Measurements from ENCODE around the gene TECTA.
A peak's percentile ranks its signal among the peaks of the same experiment; 100 is the strongest.

Gene TECTA, protein sequence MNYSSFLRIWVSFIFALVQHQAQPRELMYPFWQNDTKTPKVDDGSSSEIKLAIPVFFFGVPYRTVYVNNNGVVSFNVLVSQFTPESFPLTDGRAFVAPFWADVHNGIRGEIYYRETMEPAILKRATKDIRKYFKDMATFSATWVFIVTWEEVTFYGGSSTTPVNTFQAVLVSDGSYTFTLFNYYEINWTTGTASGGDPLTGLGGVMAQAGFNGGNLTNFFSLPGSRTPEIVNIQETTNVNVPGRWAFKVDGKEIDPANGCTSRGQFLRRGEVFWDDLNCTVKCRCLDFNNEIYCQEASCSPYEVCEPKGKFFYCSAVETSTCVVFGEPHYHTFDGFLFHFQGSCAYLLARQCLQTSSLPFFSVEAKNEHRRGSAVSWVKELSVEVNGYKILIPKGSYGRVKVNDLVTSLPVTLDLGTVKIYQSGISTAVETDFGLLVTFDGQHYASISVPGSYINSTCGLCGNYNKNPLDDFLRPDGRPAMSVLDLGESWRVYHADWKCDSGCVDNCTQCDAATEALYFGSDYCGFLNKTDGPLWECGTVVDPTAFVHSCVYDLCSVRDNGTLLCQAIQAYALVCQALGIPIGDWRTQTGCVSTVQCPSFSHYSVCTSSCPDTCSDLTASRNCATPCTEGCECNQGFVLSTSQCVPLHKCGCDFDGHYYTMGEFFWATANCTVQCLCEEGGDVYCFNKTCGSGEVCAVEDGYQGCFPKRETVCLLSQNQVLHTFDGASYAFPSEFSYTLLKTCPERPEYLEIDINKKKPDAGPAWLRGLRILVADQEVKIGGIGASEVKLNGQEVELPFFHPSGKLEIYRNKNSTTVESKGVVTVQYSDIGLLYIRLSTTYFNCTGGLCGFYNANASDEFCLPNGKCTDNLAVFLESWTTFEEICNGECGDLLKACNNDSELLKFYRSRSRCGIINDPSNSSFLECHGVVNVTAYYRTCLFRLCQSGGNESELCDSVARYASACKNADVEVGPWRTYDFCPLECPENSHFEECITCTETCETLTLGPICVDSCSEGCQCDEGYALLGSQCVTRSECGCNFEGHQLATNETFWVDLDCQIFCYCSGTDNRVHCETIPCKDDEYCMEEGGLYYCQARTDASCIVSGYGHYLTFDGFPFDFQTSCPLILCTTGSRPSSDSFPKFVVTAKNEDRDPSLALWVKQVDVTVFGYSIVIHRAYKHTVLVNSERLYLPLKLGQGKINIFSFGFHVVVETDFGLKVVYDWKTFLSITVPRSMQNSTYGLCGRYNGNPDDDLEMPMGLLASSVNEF (N-terminal part only)

DNA sequence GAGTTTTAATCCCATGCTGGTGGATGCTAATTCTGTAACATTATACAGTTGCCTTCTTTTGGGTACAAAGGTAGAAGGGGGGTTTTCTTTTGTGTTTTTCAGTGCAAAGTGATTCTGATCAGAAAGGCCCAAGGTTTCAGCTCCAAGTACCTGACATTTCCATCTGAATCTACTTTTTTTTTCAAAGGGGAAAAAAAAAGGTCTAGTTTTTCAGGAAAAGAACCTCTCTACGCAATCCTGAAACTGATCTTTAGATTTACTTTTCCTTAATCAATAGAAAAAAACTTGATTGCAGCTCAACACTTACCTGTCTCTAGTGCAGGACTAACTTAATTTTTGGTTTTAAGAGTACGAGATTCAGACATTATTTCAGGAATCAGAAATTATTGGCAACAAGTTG lies at the start of gene TECTA:
TECTA (plus strand) TSS at position 301 of the 400 bp plus-strand sequence. CDS start 1,423 bp downstream, outside the sequence.
- DNase-seq = no peak

DNA sequence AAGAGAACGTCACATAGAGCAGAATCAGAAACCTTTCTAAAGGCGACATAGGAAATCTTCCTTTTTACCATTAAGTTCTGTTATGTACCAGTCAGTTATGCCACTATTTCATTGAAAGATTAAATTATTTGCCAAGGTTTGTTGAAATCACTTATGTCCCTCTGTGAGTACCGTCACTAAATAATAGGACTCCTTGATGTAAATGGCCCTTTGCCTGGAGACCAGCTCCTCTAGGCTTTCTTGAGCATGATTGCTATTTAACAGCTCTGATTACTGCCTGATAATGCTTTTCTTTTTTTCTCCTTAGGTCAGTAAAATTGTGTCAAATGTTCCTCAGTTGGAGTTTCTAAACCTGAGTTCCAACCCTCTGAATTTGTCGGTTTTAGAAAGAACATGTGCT lies 47.8 kb upstream of the TECTA start:
- no peak for DNase-seq

DNA sequence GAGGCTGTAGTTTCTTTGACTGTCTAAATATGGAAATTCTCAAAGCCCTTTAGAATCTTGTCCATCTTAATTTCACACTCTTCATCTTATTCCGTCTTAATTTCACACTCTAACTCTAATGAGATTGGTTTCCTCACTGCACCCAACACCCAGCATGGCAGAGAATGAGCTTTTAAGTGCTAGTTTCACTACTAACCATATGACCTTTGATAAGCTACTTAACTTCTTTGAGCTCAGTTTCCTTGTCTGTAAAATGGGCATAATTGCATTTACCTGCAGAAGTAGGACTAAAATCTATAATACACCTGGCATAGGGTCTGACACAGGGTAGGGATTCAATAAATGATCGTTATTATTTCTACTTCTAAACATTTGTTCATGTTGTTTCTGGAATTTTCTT lies 46.8 kb upstream of the TECTA start:
- no peak for DNase-seq

DNA sequence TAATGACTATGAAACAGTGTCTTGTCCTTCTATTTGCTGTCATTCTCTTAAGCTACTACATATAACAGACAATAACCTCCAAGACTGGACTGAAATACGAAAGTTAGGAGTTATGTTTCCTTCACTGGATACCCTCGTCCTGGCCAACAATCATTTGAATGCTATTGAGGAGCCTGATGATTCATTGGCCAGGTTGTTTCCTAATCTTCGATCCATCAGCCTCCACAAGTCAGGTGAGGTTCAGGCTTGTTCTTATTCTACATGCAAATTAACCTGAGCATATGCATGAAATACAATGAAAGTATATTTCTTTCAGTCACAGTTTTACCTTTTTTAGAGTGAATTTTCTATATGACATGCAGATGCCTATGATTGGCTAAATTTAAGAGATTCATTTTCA lies 46.0 kb upstream of the TECTA start:
- no peak for DNase-seq

DNA sequence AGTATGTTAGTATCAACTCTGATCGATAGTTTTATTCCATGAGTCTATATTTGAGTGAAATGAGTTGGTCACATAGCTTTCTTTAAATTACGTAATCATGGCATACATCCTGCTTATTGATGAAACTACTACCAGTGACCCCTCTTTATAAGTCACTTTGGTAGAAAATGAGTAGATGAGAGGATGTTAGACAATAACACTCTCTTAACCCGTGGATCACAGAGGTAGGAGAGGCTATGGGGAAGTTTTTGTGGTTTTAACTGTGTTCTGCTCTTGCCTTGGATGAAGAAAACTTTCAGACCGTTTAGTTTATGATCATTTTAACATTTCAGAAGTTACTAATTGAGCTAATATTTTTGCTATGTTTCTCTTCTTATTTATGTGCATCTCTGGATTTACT lies 43.1 kb upstream of the TECTA start:
- DNase-seq = no peak

DNA sequence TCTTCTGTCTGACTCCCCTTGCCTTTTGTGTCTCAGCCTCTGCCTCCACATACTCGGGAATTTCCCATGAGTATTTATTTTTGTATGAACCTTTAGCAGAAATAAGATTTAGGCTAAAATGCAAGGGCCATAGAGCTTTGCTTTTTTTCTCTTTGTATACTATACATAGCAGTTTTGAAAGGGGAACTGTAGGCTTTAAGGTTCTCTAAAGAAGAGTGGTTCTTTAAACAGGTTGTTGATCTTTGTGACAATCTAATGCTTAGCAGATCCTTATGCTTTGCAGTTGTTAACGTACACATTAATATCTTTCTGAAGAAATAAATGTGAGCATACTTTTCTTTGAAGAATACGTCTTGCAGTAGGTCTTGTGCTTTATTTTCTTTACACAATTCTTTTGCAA lies 42.1 kb upstream of the TECTA start:
- DNase-seq = no peak

DNA sequence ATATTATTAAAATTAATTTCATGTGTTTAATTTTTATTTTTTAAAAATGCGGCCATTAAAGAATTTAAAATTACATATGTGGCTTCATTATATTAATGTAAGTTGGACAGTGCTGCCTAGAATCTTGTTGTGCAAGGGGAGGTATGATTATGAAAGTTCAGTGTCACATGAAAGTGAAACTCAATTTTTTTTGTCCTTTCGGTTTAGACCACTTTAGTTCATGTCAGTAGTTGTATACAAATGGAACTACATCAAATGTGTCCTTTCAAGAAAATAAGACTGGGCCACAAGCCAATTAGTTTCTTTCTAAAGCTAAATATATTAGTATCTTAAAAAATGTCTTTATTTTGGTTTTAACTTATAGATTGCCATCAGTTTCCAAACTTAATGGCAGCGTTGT lies 41.4 kb upstream of the TECTA start:
- no peak for DNase-seq

DNA sequence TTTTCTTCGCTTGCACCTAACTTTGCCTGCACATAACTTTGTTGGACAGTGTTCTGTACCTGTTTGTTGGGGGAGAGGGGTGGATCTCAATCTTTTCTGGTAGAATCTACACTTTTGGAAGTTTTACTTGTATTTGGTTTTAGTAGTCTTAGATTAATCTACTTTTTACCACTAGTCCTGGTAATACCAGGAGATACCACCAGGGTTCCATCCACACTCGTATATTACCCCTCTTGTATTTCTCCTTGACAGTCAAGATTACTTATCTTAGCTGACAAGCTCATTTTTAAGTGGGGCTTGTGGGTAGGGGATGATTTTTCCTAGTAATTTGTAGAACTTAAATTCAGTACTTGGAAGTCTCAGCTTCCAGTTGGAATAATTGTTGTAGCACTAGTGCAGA lies 37.3 kb upstream of the TECTA start:
- no peak for DNase-seq

DNA sequence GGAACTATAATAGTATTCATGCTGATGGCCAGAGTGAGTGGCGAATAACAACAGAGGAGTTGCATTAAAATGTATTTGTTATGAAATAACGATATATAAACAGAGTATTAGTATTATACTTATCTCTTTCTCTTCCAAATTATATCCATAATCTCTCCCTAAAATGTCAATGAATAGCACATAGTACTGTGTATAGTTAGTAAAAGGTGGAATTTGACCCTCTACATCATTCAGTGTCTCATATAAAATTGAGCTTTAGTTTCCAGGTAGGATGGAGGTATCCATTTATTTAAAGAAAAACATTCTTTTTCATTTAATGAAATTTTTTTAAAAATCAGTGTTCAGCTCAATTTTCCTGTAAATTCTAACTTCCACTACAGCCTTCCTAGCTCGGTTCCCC lies 34.4 kb upstream of the TECTA start:
- DNase-seq = no peak

DNA sequence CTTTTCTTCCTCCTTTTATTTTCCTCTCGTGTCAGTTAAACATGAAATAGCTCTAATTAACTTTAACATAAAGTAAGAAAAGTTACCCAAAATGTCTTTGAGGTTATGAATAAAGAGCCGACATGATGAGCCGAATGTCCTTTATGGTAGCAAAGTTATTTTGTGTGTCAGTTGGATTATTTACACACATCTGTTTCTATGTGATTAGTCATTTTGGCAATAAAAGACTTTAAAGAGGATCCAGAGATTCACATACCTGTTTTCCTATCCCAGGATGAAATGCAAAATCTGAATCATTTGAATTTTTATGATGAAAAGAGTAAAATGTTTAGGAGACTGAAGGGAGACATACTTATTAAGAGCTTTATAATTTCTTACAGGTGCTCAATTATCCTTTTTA lies 34.0 kb upstream of the TECTA start:
- no peak for DNase-seq

DNA sequence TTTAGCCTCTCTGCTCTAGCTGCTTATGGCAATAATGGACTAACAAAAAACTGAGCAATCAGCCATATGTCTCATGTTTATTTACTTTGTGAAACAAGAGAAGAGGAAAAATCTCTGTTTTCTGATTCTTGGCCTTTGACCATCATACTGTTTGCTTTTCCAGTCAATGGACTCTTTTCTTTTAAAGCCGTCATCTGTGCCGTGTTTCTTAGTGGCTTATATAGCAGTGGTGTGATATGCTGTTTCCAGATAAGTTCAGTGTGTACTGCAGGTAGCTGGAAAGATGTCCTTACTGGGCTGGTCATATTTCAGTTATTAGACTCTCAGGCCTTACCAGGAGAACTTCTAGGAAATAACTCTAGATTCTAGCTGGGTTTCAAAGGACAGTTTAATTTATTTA lies 33.6 kb upstream of the TECTA start:
- no peak for DNase-seq

DNA sequence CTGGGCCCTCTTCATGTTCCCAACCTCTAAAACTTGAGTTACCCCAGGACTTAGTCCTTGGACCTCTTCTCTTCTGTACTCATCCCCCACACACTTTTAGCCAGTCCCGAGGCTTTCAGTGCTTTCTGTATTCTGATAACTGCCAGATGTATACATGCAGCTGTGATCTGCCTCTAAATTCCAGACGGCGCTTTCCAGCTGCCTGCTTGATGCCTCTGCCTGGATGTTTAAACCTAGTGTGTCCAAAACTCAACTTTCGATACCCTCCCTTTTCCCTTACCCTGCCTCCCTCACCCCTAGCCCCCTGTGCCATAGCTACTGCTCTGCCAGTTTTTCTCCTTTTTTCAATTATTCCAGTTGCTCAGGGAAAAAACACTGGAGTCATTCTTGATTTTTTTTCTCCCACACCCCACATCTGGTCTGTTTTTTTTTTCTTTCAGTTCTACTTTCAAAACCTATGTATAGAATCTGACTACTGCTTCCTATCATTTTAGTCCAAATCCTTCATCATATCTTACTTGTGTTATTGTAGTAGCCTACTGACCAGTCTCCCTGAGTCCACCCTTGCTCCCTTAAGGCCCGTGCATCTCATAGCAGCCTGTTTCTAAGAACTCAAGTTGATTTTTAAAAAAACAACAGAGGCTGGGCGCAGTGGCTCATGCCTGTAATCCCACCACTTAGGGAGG lies 32.9 kb upstream of the TECTA start:
- no peak for DNase-seq

DNA sequence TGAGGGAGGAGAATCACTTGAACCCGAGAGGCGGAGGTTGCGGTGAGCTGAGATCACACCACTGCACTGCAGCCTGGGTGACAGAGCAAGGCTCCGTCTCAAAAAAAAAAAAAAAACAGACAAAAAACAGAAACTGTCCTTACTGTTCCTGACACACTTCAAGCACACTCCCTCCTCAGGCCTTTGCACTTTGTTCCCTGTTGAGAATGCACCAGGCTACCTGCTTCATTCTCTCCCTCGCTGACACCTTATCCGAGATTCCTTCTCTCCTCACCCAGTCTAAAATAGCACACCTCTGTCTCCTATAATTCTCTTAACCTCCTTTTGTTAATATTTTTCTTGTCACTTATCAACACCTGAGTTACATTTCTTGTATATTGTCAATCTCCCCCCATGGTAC lies 32.3 kb upstream of the TECTA start:
- no peak for DNase-seq

DNA sequence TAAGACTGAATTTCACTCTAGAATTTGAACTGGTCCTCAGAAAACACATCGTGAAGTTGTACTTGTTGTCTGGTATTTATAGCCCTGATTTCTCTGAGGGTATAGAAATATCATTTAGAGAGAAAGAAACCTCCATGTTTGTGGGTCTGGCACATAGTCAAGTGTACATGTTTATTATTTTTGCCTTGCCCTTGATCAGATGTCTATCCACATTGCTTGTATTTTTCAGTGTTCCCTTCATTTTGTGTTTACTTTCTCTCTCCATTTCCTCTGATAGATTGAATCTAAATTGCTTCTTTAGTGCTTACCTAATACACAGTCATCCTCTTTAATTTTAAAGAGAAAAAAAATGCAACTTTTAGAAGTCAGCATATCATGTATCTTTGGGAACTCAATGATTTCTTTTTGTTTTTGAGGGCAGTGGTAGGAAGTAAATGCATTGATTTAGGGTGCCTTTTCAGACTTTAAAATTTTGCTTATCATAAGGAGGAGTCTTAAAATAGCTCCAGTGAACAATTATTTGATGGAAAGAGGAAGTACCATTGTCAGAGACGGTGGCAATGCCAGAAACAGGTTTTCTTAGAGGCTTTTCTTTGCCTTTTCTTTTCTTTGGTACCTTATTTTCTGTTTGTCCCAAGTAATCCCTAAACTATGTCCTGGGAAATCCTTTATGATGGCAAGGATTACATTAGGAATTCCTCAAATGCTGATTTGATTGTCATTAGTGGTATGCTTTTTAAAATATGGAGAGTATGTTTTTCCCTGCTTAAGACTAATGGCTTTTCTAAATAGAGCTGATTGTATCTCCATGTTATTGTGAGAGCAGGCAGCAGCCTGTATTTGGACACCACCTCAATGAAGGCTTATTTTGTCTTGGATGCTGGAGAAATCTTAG lies 29.8 kb upstream of the TECTA start:
- DNase-seq = no peak

DNA sequence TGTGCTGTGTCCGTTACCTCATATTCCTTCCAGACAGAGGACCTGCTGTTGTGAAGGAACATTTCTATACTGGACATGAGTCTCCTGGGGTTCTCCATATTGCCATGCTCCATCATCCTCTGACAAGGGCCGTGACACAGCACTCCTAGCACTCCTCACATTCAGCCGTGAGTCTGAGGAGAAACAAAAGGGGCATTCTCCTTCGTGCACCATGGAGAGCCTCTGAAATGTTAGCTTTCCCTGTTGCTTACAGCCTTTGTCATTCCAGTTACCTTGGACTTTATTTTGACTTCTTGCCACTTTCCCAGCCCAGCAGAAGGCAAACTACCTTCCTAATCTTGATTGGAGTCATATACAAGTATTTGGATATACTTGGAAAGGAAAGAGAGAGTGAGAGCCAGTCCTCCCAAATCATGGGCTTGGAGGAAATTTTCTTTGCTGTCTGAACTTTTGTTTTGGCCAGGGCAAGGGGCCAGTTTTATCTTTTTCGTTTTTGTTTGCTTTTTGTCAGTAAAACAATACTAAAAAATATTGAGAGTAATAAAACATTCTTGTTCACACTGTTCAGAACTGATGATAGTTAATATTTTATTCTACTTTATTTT lies 29.1 kb upstream of the TECTA start:
- DNase-seq = no peak

DNA sequence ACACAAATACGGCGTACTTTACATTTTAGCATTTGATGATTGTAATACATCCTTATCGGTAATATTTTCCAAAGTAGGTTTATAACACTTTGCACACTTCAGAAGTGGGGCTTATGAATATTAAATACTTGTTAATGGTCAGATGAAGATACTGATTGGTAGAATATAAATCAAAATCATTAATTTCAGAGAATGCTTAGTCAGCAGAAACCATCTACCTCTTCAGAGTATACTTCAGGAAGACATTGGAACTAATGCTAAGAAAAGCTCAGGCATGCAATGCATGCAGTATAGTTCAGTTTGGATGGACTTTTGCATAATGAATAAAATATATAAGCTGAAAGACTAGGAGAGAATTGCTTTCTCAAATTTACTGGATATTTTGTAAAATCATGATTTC lies 19.7 kb upstream of the TECTA start:
- no peak for DNase-seq

DNA sequence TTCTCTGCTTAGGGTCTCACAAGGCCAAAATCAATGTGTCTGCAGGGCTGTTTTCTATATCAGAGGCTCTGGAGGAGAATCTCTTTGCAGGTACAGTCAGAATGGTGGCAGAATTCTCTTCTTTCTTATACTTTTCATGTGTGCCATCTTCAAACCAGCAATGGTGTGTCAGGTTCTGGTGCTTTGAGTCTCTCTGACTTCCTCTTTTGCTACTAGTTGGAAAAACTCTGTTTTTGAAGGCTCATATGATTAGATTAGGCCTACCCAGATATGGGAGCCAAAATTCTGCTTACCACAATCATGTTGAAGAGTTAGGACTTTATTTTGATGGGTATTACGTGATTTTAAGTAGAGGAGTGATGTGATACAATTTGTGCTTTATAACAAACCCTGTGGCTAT lies 18.8 kb upstream of the TECTA start:
- DNase-seq = no peak

DNA sequence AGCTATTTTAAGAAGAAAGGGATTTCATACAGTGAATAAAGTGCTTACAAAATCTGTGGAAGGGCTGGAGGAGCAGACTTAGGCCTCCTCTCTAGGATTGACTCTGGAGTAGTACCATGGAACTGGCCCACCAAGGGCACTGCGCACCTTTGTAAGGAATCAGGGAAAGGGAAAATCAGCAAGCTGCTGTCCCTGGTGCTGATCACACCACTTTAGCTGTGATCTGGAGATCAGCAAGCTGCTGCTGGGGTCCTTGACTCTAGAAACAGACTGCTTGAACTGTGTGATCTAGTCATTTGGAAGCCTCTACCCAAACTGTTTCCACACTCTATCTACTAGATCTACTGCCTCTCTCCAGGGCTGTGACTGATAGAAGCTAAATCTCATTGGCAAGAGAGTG lies 18.4 kb upstream of the TECTA start:
- peak; percentile 9 for DNase-seq

DNA sequence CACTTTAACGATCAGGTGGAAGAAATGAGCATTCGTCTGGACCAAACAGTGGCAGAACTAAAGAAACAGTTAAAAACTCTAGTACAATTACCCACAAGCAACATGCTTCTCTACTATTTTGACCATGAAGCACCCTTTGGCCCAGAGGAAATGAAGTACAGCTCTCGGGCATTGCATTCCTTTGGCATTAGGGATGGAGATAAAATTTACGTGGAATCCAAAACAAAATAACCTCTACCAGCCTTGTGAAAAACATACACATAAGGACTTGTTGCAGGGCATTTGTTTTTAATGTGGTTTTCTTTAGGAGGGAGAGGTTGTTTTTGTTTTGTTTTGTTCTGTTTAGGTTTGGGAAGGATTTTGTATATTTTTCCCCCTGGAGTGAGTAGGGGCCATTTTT lies 14.2 kb upstream of the TECTA start:
- DNase-seq = no peak

DNA sequence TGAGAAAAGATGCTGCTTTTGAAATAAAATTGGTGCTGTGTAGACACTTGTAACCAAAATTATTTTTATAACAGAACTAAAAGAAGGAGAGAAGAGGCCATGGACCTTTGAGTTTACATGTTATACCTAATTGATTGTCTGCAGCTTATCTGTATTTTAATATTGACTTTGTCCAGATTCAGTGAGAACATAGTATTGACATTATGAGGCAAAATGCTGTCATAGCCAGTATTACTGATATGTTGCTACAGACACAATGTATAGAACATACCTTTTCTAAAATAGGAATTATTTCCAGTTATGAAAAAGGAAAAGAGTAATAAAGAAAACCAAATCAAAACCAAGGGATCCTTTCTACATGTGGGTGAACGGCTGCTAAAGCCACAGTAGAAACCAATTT lies 11.5 kb upstream of the TECTA start:
- no peak for DNase-seq

DNA sequence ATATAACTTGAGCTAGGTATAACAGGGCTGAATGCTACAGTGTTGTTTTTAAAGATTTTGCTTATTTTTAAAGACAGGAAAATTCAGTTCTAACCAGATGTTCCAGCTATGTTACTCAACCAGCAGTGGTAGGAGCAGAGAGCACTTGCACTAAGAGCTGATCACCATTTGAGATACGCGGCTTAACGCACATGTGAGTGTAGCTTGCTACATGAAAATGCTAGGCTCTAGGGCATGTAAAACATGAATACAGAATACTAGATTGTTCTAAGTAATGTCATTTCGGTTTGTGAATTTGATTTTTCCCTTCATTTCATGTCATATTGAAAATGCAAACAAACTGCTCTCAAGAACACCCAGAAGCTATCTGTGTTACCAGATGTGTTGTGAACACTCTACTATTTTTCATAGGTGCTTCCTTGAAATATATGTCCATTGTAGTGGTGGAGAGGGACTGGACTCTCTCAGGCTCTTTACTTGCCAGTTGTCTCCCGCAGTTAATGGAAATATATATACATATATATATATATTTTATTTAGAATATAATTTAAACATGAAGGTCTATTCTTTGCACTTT lies 10.8 kb upstream of the TECTA start:
- no peak for DNase-seq
